Neutrophil (primary cell): ENCODE data around the gene ABCA1.
A peak's percentile ranks its signal among the peaks of the same experiment; 100 is the strongest.

Source experiments
- H3K27ac ChIP-seq: fragments of 200-600 bp; sonication (generic); 2 replicates; pipeline ENCODE4 v1.5.1; 2016; ENCODE audit warnings: mild to moderate bottlenecking, moderate library complexity
- H3K27me3 ChIP-seq: fragments of 200-600 bp; sonication (generic); 2 replicates; pipeline ENCODE4 v1.6.0; 2016; ENCODE audit warnings: mild to moderate bottlenecking
- H3K36me3 ChIP-seq: fragments of 200-600 bp; sonication (generic); 2 replicates; pipeline ENCODE4 v1.5.1; 2017
- H3K4me1 ChIP-seq, 2 experiments: fragments of 200-600 bp in 1 of 2; sonication (generic) in 1 of 2; 1 replicate in 1 of 2; 2 replicates in 1 of 2; pipeline versions ENCODE4 v1.5.1 to v1.6.1; 2013 to 2016; ENCODE audit warnings: low read depth in 1 of 2, low read length in 1 of 2, mild to moderate bottlenecking in 1 of 2, moderate library complexity in 1 of 2; ENCODE audit not compliant: control insufficient read depth in 1 of 2, insufficient read depth in 1 of 2
- H3K4me3 ChIP-seq, 2 experiments: fragments of 200-600 bp in 1 of 2; sonication (generic) in 1 of 2; 1 replicate in 1 of 2; 2 replicates in 1 of 2; pipeline ENCODE4 v1.5.1; 2013 to 2016; ENCODE audit warnings: low read depth in 1 of 2, low read length in 1 of 2, mild to moderate bottlenecking in 1 of 2, moderate library complexity in 1 of 2
- H3K9me3 ChIP-seq: fragments of 200-600 bp; sonication (generic); 2 replicates; pipeline ENCODE4 v1.5.1; 2016
- CTCF ChIP-seq: fragments of 200-600 bp; sonication (generic); IDR thresholded peaks from 2 replicates; pipeline ENCODE4 v1.5.1; 2016; ENCODE audit warnings: antibody characterized with exemption

Gene ABCA1

GRCh38 chr9:104906441-104907277, 21.3 kb downstream of the ABCA1 start:
- no peak overlapping the region for H3K27ac ChIP-seq
- TF ChIP-seq CTCF: no peak

GRCh38 chr9:104905931-104906330, 22.0 kb downstream of the ABCA1 start:
- Histone ChIP-seq H3K4me1 (peaks cover 0 to 15% of the 10 kb centered on the region in 2 experiments), H3K27me3 (no peaks in the 10 kb centered on the region), H3K36me3 (peaks cover 15% of the 10 kb centered on the region), H3K9me3 (no peaks in the 10 kb centered on the region), H3K27ac (no peak overlapping the region), H3K4me3 (no peak overlapping the region)
- TF ChIP-seq CTCF: no peak

More at GRCh38 chr9:104906441-104907277, 21.3 kb downstream of the ABCA1 start:
- H3K4me3 ChIP-seq: no peak overlapping the region
- peaks cover 0 to 13% of the 10 kb centered on the region in 2 experiments for H3K4me1 ChIP-seq
- peaks cover 10% of the 10 kb centered on the region for H3K36me3 ChIP-seq
- no peaks in the 10 kb centered on the region for H3K27me3 ChIP-seq
- H3K9me3 ChIP-seq: no peaks in the 10 kb centered on the region

GRCh38 chr9:104905153-104905901, 22.6 kb downstream of the ABCA1 start:
- H3K9me3 ChIP-seq: no peaks in the 10 kb centered on the region
- H3K36me3 ChIP-seq: peaks cover 15% of the 10 kb centered on the region
- no peaks in the 10 kb centered on the region for H3K27me3 ChIP-seq
- peaks cover 0 to 14% of the 10 kb centered on the region in 2 experiments for H3K4me1 ChIP-seq
- no peak for TF ChIP-seq CTCF
- no peak overlapping the region for H3K27ac ChIP-seq
- H3K4me3 ChIP-seq: no peak overlapping the region

GRCh38 chr9:104903609-104904008, 24.3 kb downstream of the ABCA1 start:
- Histone ChIP-seq H3K27ac (no peak overlapping the region), H3K36me3 (peaks cover 22% of the 10 kb centered on the region), H3K27me3 (no peaks in the 10 kb centered on the region), H3K4me3 (no peak overlapping the region), H3K4me1 (peaks cover 0 to 7% of the 10 kb centered on the region in 2 experiments), H3K9me3 (no peaks in the 10 kb centered on the region)
- no peak for TF ChIP-seq CTCF

GRCh38 chr9:104900871-104901270, 27.1 kb downstream of the ABCA1 start:
- TF ChIP-seq CTCF: no peak
- peaks cover 22% of the 10 kb centered on the region for H3K36me3 ChIP-seq
- H3K27ac ChIP-seq: peak overlapping the region; percentile 0

More at GRCh38 chr9:104900871-104901270, 27.1 kb downstream of the ABCA1 start:
- peaks cover 0 to 7% of the 10 kb centered on the region in 2 experiments for H3K4me1 ChIP-seq
- no peak overlapping the region for H3K4me3 ChIP-seq
- H3K27me3 ChIP-seq: no peaks in the 10 kb centered on the region
- H3K9me3 ChIP-seq: no peaks in the 10 kb centered on the region
